GDM1 (cell line): ENCODE measurements around the gene MMRN2.
"Not testable (repeated sequence)": the region's sequence is repeated elsewhere in the genome, so short reads cannot be mapped to it uniquely, and the experiment has no call there.

Source experiments
- DNase-seq: peaks from one replicate; lab custom pipeline; 2025; lab: John Stamatoyannopoulos, UW

Gene MMRN2

DNA sequence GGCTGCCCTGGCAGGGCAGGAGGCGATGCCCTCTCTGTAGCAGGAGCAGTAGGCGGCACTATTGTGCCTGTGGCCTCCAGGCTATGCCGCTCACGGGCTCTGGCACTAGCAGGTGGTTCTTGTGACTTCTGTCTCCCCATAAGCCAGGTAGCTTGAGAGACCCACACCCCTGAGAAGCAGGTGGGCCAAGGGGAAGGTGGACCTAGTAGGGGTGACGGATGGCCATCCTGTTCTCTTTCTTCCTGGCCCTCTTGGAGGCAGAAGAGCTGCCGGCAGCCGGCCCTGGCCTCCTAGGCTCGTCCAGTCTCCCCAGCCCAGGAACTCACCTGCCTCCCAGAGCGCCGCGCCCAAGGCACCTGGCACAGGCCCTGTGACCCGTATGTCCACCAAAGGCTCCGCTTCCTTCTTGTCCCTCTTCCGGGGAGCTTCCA lies 15.4 kb downstream of the MMRN2 start:
- DNase-seq = no peak

DNA sequence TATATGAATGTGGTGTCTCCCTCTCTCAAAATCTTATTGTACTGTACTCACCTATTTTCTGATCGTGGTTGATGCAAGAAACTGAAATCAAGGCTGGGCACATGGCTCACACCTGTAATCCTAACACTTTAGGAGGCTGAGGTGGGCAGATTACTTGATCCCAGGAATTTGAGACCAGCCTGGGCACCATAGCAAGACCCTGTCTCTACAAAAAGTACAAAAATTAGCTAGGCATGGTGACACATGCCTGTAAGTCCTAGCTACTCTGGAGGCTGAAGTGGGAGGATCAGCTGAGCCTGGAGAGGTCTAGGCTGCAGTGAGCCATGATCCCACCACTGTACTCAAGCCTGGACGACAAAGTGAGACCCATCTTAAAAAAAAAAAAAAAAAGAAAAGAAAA lies 16.0 kb downstream of the MMRN2 start:
- no peak for DNase-seq

DNA sequence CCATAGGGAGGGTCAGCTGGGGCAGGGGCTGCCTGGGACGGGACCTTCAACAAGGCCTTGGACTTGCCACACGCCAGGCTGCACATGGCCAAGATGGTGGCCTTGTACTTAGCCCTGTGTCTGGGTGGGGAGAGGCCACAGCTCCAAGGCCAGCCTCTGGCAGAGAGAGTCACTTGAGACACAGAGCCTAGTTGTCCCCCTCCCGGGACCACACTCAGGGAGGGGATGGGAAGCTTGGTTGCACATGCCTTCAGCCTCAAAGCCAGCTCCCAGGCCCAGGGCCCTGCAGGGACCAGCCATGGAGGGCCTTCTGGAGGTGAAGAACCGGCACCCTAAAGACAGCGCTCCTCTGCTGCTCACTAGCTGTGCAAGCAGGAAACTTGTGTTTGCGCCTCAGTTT lies 16.7 kb downstream of the MMRN2 start:
- DNase-seq = no peak

DNA sequence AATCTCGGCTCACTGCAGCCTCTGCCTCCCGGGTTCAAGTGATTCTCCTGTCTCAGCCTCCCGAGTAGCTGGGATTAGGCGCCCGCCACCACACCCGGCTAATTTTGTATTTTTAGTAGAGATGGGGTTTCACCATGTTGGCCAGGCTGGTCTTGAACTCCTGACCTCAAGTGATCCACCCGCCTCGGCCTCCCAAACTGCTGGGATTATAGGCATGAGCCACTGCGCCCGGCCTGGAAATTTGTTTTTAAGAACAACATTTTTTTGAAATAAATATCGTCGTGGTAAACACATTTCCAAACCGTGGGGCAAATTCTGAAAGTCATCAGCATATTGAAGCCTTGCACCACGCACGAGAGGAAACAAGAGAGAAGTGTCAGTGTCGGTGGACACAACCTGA lies 17.3 kb downstream of the MMRN2 start:
- DNase-seq = not testable (repeated sequence)

DNA sequence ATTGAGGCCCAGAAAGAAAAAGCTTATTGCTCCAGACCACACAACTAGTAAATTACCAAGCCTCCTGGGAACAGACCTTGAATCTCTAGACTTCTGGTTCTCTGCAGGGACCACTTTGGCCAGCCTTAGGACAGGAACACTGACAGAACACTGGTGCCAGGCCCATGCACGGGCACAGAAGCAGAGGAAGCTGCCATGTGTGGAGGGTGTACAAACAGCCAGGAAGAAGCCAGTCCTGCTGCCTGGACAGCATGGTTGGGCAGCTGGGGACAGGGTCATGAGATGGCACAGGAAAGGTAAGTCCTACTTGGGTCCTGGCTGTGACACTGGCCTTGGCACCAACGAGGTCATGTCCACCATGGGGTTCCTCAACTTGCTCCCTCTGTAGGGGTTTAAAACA lies 19.2 kb downstream of the MMRN2 start:
- DNase-seq = no peak

DNA sequence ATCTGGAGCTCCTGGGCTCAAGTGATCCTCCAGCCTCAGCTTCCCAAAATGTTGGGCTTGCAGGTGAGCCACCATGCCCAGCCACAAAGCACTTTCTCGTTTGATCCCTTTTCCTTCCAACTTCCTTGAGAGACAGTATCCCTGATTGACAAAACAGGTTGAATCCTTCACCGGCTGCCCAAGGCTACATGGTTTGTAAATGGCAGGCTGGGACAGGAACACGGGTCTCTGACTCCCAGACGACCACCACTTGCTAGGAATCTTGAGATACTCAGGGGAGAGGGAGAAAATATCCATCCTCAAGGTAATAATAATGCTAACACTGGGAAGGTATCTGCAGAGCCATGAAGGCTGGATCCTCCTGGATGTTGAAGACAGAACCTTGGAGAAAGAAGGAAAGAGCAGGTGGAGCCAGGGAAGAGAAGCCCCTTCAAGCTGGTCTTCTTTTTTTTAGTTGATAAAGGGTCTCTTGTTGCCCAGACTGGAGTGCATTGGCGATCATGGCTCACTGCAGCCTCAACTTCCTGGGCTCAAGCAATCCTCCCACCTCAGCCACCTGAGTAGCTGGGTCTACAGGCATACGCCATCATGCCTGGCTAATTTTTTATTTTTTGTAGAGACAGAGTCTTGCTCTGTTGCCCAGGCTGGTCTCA lies 19.8 kb downstream of the MMRN2 start:
- DNase-seq = no peak

DNA sequence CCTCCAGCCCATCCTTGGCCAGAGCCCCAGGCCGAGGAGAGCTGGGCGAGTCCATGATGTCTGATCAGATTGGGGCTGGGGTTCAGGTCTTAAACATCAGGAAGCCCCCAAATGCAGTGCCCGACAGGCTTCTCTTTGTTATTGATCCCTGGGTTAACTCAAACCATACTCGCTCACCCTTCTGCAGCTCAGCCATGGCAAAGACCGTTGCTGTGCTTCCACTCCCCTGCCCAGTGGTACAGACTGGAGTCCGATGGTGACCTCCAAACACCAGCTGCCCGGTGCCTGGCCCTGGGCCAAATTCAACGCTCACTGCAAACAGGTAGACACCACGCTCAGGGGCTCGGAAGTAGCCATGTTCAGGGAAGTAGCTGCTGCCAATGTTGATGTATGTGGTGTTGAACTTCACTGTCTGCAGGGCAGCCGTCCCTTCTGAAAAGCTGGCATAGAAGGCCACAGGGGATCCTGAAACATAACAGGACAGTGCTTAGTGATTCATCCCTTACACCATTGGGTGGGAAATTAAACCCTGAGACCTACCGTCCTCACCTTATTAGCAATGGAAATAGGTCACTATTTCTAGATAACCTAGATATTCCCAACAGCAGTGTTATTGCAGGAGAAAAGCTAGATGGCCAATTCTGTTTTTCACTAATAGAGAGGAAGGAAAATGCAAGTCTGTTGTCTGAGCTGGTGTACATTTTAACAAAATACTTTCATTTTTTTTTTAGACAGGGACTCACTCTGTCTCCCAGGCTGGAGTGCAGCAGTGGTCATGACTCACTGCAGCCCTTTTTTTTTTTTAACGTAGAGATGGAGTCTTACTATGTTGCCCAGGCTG lies 20.5 kb downstream of the MMRN2 start:
- no peak for DNase-seq

DNA sequence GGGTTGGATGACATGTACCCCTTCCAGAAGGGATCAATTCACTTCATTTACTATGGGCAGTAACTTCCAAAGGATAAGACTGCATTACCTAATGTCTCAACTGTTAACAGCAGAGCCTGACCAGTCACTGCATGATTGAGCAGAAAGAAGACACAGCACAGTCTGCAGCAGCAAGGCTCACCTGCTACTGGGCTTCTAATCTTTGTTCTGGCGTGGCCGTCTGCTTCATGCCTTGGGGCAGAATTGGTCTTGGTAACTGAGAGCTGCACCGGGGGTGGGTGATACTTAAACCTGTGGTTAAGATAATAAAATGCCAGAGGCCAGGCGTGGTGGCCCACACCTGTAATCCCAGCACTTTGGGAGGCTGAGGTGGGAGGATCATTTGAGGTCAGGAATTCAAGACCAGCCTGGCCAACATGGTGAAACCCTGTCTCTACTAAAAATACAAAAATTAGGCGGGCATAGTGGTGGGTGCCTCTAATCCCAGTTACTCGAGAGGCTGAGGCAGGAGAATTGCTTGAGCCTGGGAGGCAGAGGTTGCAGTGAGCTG lies 23.2 kb downstream of the MMRN2 start:
- DNase-seq = not testable (repeated sequence)

DNA sequence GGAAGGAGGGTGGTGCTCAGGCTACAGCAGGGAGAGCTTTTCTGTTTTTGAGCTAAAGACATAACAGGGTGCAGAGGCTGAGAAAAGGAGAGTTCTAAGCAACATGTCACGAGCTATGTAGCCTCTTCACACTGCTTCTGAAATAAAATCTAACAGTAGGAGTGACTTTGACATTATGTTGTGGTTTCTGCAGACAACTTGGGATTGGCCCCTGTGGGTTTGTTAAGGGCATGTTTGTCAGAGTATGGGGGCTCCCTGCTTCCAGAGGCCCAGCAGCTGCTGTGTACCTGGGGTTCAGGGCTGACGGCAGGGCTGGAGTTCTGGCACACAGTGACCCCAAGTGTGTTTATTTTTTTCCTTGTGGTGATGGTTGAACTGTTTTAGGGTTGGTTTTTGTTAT lies 24.7 kb downstream of the MMRN2 start:
- no peak for DNase-seq

DNA sequence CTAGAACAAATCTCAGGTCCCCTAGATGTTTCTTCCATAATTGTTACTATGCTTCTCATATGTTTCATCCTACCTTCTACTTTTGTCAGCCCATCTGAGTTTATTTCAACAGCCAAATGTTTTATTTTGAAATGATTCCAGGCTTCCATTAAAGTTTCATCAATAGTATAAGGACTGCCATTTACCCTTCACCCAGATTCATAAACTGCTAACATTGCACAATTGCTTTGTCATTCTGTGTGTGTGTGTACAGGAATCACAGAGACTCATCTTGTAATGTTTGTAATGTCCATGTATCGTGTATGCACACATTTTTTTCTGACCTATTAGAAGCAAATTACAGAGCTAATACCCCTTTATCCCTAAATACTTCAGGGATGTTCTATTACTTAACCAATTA lies 25.5 kb downstream of the MMRN2 start:
- DNase-seq = no peak

DNA sequence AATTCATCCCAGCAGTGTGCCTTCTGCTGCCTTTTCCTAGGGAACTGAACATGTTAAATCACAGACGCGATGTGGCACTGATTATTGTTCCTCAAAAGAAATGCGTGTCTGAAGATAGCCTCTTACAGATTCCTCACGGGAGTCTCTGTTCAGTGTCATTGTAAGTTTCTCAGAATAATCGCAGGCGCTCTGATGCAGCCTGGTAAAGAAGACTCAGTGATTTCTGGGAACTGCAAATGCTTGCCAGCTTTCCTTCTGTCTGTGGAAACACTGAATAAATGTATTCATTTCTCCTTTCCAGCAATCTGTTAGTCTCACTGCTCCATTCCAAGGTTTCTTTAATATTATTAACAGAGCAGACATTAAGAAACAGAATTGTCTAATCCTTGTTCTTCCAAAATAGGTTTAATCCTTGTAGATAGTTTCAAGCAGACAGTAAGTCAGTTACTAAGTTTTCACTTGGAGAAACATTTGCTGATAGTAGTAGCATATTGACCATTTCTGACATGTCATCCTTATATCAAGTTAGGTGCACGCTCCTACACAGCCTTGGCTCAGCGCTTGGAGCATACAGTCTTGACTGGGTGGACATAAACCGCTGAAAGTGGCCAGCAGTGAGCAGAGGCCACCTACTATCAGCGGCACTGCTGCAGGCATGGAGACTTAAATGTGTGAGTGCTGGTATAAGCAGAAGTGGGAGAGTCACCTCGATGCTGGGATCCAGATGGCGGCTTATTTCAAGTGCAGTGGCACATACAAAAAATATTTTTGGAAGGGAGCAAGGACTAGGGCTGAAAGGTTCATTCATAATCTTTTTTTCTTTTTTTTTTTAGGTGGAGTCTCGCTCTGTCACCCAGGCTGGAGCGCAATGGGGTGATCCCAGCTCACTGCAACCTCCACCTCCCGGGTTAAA lies 27.7 kb downstream of the MMRN2 start:
- DNase-seq = no peak

DNA sequence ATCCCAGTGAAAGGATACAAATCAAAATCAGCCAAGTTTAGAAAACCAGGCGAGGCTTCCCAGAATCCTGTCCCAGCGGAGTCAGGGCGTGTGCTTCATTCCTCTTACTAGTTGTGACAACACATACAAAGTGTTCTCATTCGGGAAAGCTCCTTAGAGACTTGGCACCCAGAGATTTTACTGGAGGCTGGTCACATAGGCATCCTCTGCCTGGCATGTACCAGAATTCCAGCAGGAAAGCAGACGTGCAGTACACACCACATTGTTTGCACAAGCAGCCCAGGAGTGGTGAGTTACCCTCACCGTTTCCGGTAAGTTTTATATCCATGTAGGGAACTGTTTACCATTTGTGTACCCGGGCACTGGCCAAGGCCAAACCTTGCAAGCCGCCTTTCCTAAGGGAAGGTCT lies 34.9 kb downstream of the MMRN2 start:
- DNase-seq = no peak

DNA sequence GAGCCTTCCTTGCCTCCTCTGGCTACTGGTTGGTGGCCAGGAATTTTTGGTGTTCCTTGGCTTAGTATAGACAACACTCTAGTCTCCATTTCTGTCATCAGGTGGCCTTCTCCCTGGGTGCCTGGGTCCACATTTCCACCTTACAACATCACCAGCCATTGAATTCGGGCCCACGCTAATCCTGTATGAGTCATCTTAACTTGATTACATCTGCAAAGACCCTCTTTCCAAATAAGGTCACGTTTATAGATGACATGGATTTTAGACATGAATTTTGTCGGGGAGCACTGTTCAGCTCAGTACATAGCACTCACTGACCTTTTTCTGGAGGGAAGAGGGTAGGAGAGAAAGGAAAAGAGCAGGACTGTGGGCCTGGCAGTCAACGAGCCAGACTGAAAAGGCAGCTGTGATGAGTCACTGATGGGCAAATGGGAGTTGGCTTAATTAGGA lies 39.4 kb downstream of the MMRN2 start:
- no peak for DNase-seq

DNA sequence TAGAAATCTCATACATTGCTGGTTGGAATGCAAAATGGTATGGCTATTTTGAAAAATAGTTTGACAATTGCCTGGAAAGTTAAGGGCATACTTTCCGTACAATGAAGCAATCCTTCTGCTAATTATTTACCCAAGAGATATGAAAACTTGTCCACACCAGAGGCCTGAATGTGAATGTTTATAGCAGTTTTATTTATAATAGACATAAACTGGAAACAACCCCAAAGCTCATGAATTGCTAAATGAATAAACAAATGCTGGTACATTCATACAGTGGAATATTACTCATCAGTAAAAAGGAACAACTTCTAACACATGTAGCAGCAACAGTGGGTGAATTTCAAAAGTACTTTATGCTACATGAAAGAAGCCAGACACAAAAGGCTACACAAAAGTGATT lies 42.7 kb downstream of the MMRN2 start:
- no peak for DNase-seq

DNA sequence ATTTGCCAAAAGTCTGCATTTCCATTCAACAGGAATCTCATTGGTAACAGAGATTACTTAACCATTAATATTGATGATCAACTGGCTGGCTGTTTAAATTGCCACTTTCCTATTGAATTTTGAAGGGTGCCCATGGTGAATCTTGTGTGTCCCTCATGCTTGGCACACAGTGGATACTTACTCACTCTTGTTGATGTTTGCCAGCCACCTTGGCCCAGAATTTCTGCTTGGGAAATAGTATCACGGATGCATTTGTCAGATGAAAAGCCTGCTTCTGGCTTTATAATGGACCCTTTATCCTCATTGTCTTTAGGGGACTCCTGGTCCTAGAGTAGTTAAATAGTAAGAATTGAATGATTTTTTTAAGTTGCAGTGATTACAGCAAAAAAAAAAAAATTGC lies 52.0 kb downstream of the MMRN2 start:
- no peak for DNase-seq

DNA sequence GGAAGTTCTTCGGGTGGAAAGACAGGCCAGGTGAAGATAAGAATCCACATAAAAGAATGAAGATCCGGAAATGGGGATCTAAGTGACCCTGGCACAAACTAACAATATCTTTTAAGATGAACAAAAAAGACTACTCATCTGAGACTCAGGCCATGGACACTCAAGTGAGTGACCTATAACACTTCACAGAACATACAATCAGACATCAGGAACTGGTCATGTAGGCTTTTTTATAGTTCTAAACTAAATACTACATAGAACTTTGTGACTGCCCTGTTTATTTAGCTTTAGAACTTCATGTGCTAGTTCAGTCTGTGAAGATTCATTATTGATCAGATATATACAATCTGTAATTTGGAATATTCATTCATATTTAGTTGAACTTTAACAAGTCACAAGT lies 52.8 kb downstream of the MMRN2 start:
- DNase-seq = no peak

DNA sequence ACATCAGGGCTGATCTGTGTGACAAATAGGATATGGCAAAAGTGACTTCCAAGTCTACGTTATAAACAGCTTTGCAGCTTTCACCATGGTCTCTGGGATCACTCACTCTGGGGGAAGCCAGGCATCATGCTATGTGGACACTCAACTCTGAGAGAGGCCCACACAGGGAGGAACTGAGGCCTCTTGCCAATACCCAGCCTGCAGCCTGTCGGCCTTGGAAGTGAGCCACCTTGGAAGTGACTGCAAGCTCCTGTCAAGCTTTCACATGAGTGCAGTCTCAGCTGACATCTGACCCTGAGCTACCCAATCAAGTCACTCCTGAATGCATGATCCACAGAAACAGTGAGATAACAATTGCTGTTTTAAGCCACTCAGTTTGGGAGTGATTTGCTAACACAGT lies 56.5 kb downstream of the MMRN2 start:
- no peak for DNase-seq

DNA sequence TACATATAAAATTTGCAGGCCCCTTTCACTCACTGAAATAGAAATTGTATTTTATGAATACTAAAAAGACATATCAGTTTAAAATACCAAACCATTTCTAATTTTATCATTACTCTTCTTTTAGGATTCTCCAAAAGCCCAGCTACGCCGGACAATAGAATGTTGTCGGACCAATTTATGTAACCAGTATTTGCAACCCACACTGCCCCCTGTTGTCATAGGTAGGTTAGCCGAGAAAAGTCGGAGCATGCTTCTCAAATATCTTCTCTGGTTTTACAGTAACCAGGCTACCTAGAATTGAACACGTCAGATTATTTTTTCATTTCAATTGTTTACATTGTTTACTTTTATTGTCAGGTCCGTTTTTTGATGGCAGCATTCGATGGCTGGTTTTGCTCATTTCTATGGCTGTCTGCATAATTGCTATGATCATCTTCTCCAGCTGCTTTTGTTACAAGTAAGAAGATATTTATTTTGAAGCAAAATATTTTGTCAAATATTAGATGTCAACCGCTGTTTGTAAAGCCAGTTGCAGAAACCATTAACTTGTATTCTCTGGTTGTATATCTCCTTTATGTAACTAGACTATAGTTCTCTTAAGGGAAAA lies 57.6 kb downstream of the MMRN2 start:
- peak; percentile 31 for DNase-seq

DNA sequence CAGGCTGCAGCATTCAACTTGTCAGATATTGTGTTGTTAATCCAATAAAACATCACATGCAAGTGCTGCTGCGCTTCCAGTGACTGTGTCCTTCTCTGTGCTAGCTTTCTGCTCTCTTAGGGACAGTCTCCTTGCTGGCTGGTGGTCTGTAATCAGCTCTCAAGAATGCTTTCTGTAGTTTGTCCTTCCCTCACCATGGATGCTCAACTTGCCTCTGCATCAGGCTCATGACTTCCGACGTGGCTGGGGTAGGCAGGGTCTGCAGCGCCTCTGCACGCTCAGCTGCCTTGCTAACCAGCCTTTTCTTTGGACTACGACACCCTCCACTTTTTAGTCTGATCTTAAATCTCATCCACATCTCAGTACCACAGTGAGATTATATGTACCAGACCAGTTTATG lies 58.3 kb downstream of the MMRN2 start:
- DNase-seq = no peak

DNA sequence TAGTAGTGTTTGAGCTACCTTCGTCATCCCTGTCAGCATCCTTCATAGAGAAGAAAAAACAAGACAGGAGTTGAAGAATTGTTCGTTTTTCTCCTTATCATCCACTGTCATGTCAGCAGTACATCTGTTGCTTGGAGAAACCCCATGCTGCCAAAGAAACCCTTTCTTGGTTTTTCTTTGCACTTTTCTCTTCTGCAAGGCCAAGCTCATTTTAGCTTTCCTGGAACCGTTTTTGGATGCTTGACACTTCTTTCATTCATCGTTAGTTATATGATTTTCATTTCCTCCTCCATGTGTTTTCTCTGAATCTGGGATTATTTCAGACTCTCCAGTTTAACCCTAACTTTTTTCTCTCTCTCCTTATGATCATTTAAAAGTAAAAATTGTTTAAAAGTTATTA lies 58.9 kb downstream of the MMRN2 start:
- no peak for DNase-seq

DNA sequence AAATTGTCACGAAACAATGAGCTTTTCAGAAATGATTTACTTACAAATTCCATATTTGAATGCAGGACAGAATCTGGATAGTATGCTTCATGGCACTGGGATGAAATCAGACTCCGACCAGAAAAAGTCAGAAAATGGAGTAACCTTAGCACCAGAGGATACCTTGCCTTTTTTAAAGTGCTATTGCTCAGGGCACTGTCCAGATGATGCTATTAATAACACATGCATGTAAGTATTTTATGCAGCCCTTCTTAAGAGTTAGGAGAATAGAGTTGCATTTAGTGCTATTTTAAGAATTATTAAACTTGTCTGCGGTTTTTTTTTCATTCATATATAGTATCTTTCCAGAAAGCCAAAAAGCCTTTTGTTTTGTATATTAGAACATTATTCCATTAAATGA lies 67.4 kb downstream of the MMRN2 start:
- DNase-seq = no peak
